Urothelium cell line (cell line): ENCODE measurements around the gene ACTL8.

Experiments
- DNase-seq: peaks from one replicate; pipeline ENCODE4 v3.0.0; 2011; ENCODE audit warnings: low spot score, mixed read lengths
- FAIRE-seq: peaks from 2 replicates; lab custom pipeline; 2011; peaks lifted over from hg19 to GRCh38; lab: Jason Lieb, UNC

ACTL8 gene

GRCh38 chr1:17798011-17798410 lies 42.9 kb downstream of the ACTL8 start:
- DNase-seq = peak; percentile 23
- FAIRE-seq = no peak

- DNase-seq = no peak
- no peak for FAIRE-seq
Measured at GRCh38 chr1:17798799-17799382, 43.8 kb downstream of the ACTL8 start.

GRCh38 chr1:17799642-17800041 lies 44.5 kb downstream of the ACTL8 start:
- no peak for DNase-seq
- FAIRE-seq = no peak

GRCh38 chr1:17802164-17802563 lies 47.0 kb downstream of the ACTL8 start:
- FAIRE-seq = peak; percentile 40
- peak; percentile 30 for DNase-seq

- FAIRE-seq (no peak), DNase-seq (no peak)
Measured at GRCh38 chr1:17802945-17803344, 47.8 kb downstream of the ACTL8 start.

- DNase-seq = no peak
- no peak for FAIRE-seq
Measured at GRCh38 chr1:17805869-17806684, 50.9 kb downstream of the ACTL8 start.

GRCh38 chr1:17808816-17809215 lies 53.7 kb downstream of the ACTL8 start:
- no peak for FAIRE-seq

GRCh38 chr1:17810668-17811067 lies 55.5 kb downstream of the ACTL8 start:
- DNase-seq (no peak), FAIRE-seq (no peak)

More at GRCh38 chr1:17808816-17809215, 53.7 kb downstream of the ACTL8 start:
- no peak for DNase-seq

GRCh38 chr1:17816511-17816910 lies 61.4 kb downstream of the ACTL8 start:
- no peak for FAIRE-seq

GRCh38 chr1:17819129-17819802 lies 64.1 kb downstream of the ACTL8 start:
- DNase-seq (no peak), FAIRE-seq (no peak)

More at GRCh38 chr1:17816511-17816910, 61.4 kb downstream of the ACTL8 start:
- no peak for DNase-seq

GRCh38 chr1:17820198-17820597 lies 65.1 kb downstream of the ACTL8 start:
- no peak for DNase-seq
- FAIRE-seq = no peak

GRCh38 chr1:17822741-17823426 lies 67.8 kb downstream of the ACTL8 start:
- FAIRE-seq (no peak), DNase-seq (no peak)

- FAIRE-seq (no peak), DNase-seq (no peak)
Measured at GRCh38 chr1:17825273-17826164, 70.4 kb downstream of the ACTL8 start.

GRCh38 chr1:17826165-17826488 lies 71.0 kb downstream of the ACTL8 start:
- DNase-seq (peak; percentile 58), FAIRE-seq (no peak)

- no peak for DNase-seq
- FAIRE-seq = no peak
Measured at GRCh38 chr1:17828991-17829390, 73.9 kb downstream of the ACTL8 start.

GRCh38 chr1:17829579-17829978 lies 74.4 kb downstream of the ACTL8 start:
- DNase-seq (no peak), FAIRE-seq (no peak)

- DNase-seq (peak; percentile 53), FAIRE-seq (no peak)
Measured at GRCh38 chr1:17831597-17831996, 76.5 kb downstream of the ACTL8 start.

- DNase-seq = no peak
- no peak for FAIRE-seq
Measured at GRCh38 chr1:17833661-17834501, 78.7 kb downstream of the ACTL8 start.

GRCh38 chr1:17834561-17835100 lies 79.5 kb downstream of the ACTL8 start:
- DNase-seq = no peak
- no peak for FAIRE-seq
